Stimulated activated memory B cell treated with anti-CD40 and anti-IgM and Interleukin-4, amounts not matched to agents 10 μg/mL and 1 μg/mL and 100 μg/mL, for 72 hours (primary cell): ENCODE results near the gene CHD3.
A peak's percentile ranks its signal among the peaks of the same experiment; 100 is the strongest.

ENCODE experiments used
- ATAC-seq: fragments of 150-1000 bp; cut with Tn5 transposase; 2 replicates; pipeline ENCODE4 v1.10.0; 2021
- H3K27ac Mint-ChIP-seq: one replicate; pipeline ENCODE4 v1.8.0; 2022; ENCODE audit warnings: mild to moderate bottlenecking, mixed read lengths
- H3K27me3 Mint-ChIP-seq: one replicate; pipeline ENCODE4 v1.8.0; 2022; ENCODE audit warnings: mixed read lengths
- H3K36me3 Mint-ChIP-seq: one replicate; pipeline ENCODE4 v1.8.0; 2022; ENCODE audit warnings: mixed read lengths
- H3K4me1 Mint-ChIP-seq: one replicate; pipeline ENCODE4 v1.8.0; 2022; ENCODE audit warnings: mixed read lengths
- H3K4me3 Mint-ChIP-seq: one replicate; pipeline ENCODE4 v1.8.0; 2022; ENCODE audit warnings: mild to moderate bottlenecking, moderate library complexity, mixed read lengths
- H3K9me3 Mint-ChIP-seq: one replicate; pipeline ENCODE4 v1.8.0; 2022; ENCODE audit warnings: mixed read lengths

Gene CHD3

DNA sequence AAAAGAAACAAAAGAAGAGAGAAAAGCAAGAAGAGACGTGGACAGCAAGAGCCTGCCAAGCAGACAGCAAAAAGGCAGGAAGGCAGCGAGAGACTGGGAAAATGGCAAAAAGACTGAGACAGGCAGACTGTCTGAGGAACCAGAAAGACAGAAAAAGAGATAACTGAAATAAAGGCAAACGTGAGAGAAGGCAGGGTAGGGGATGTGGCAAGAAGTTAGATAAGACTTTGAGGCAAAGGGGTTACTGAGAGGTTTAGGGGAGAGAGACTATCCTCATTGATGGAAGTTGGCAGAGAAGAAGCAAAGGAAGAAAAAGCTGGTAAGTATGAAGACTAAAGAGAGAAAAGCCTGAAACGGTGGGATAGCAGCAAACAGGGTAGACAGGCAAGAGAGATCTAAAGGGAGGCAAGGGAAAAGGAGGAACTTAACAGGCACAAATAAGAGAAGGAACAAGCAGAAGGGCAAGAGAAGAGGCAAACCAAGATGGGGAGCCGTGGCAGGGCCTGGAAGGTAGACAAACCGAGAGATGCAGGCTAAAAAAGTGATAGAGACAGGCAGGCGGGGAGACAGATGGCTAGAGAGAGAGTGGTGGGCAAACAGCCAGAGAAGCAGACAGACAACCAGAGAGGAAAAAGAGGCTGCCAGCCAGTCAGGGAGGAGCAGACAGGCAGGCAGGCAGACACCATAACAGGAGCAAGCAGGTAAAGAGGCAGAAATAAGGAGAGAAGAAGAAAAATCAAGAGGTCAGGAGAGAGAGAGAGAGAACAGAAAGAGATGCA lies 7.1 kb upstream of the CHD3 start:
- Mint-ChIP-seq H3K27ac (no peak overlapping the region), H3K4me3 (no peak overlapping the region), H3K36me3 (no peaks in the 10 kb centered on the region), H3K4me1 (peaks cover 2% of the 10 kb centered on the region), H3K9me3 (no peaks in the 10 kb centered on the region), H3K27me3 (peaks cover 5% of the 10 kb centered on the region)
- ATAC-seq = no peak

DNA sequence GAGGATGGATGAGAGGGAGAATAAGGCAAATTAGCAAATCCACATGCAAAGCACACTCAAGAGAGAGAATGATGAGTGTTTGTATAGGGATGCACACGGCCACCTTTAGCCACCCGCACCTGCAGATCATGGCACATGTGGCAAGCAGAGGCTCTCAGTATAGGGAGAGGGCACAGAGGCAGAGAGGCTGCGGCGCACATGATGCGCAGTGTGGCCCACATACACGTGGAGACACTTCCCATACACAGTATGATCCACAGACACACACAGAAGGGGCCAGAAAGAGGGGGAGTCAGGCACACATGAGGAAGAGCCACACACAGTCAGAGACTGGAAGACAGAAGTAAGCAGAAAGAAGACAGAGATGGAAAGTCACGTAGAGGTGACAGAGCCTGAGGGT lies 6.5 kb upstream of the CHD3 start:
- Mint-ChIP-seq H3K36me3 (no peaks in the 10 kb centered on the region), H3K9me3 (no peaks in the 10 kb centered on the region), H3K27me3 (peaks cover 5% of the 10 kb centered on the region), H3K27ac (no peak overlapping the region), H3K4me1 (no peaks in the 10 kb centered on the region), H3K4me3 (no peak overlapping the region)
- no peak for ATAC-seq

DNA sequence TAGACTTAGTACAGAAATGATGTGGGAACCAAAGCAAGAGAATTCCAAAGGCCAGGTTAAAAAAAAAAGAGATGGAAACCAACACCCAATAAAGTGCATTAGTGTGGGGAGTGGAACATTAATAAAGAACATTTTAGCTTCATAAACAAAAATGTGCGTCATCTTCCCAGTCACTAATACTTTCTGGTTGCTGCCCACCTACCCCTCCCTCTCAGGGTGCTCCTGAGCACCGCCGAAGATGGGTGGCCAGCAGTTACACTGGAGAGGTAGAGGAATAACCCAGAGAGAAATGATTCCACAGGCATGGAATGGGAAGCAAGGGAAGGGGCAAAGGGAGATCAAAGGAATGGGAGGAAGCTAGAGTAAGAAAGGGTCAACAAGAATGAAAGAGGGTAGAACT lies 6.0 kb upstream of the CHD3 start:
- H3K4me1 Mint-ChIP-seq = no peaks in the 10 kb centered on the region
- no peak for ATAC-seq
- no peak overlapping the region for H3K27ac Mint-ChIP-seq
- no peaks in the 10 kb centered on the region for H3K9me3 Mint-ChIP-seq
- peaks cover 5% of the 10 kb centered on the region for H3K27me3 Mint-ChIP-seq
- H3K36me3 Mint-ChIP-seq = no peaks in the 10 kb centered on the region
- no peak overlapping the region for H3K4me3 Mint-ChIP-seq

DNA sequence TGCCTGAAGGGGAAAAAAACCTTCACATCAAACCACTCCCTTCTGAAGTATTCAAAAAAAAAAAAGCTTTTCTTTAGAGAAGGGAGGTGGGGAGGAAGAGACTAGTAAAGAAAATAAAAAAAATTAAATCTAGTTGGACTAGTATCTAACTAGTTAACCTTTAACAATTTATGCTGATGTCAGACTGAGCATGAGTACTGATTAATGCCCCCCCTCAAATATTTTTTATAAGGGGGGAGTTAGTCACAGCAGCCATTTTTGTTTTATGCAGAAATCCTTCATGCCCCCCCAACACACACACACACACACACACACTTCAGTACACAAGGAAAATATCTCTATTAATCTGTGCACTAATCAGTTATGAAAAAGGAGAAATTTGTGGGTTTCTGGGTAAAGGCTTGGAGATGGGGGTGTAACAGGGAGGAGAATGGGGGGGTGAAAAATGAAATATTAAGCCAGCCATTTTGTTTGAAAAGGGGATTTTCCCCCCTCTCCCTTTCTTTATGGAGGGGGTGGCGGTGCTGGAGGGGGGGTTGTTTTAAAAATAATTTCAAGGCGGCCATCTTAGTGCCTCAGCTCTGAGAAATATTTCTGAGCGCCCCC lies 4.7 kb upstream of the CHD3 start:
- H3K4me1 Mint-ChIP-seq = no peaks in the 10 kb centered on the region
- ATAC-seq = no peak
- H3K4me3 Mint-ChIP-seq = peak overlapping the region; percentile 44
- no peaks in the 10 kb centered on the region for H3K9me3 Mint-ChIP-seq
- peaks cover 5% of the 10 kb centered on the region for H3K27me3 Mint-ChIP-seq
- peak overlapping the region; percentile 44 for H3K27ac Mint-ChIP-seq
- no peaks in the 10 kb centered on the region for H3K36me3 Mint-ChIP-seq

GRCh38 chr17:7884581-7885366 lies 3.8 kb upstream of the CHD3 start:
- Mint-ChIP-seq H3K4me1 (no peaks in the 10 kb centered on the region), H3K36me3 (no peaks in the 10 kb centered on the region), H3K4me3 (peak overlapping the region; percentile 71), H3K9me3 (no peaks in the 10 kb centered on the region), H3K27me3 (peaks cover 5% of the 10 kb centered on the region), H3K27ac (peak overlapping the region; percentile 44)
- no peak for ATAC-seq

DNA sequence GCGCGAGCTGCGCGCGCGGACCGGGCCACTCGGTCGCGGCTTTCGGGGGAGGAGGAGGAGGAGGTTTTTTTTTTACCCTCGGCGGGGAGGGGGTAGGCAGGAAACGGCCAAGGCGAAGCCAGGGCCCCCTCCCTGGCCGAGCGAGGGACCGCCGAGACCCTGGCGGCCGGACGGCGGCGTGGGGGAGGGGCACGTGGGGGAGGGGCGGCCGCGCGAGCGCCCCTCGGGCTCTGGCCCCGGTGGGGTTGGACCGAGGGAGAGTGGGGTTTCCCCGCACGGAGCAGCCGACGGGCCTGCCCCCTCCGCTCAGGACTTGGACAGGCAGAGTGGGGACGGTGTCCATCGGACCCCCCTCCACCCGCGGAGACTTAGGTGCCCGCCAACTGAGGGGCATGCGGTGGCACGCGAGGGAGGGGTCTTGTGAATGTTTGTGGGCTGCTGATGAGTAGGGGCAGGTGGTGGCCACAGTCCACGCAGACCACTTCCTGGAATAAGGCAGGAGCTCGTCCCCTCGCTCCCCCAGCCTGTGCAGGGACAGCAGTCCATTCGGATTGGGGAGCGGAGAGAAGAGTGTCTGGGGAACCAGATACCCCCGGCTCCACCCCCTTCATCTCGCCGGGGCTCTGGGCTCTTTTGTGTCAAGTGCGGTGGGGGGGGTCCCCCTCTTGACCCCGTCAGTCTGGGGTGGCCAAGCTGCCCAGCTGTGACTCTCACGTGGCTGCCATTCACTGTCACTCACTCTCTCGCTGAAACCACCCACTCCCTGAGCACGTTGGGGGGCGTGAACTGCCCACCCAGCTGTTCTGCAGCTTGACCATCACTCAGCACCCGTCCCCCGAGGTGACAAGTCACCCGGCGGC lies 3.0 kb upstream of the CHD3 start:
- peak; percentile 48 for ATAC-seq
- no peaks in the 10 kb centered on the region for H3K4me1 Mint-ChIP-seq
- H3K27me3 Mint-ChIP-seq = peaks cover 5% of the 10 kb centered on the region
- H3K36me3 Mint-ChIP-seq = peaks cover 5% of the 10 kb centered on the region
- H3K27ac Mint-ChIP-seq = no peak overlapping the region
- H3K4me3 Mint-ChIP-seq = peak overlapping the region; percentile 30
- H3K9me3 Mint-ChIP-seq = no peaks in the 10 kb centered on the region

GRCh38 chr17:7886227-7887037 lies 2.2 kb upstream of the CHD3 start:
- Mint-ChIP-seq H3K27ac (no peak overlapping the region), H3K9me3 (no peaks in the 10 kb centered on the region), H3K36me3 (peaks cover 6% of the 10 kb centered on the region), H3K4me1 (no peaks in the 10 kb centered on the region), H3K4me3 (no peak overlapping the region), H3K27me3 (peaks cover 5% of the 10 kb centered on the region)
- peak; percentile 21 for ATAC-seq

DNA sequence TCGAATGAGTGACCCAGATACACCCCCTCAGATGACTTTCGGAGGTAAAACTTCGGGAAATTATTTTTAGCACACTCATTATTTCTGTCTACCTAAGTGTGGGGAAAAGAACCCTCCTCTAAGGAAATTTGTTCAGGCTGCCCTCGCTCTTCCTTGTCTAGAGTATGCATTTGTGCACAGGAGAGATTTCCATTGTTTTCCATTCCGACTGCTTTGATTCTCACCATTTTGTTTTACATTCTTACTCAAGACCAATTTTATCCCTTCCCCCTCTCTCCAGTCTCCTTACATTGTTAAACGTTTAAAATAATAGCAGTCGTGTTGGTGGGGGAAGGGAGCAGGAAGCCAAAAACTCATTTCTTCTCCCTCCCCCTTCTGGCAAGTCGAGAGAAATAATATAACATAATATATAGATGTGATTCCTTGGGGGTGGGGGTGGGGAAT lies 1.5 kb upstream of the CHD3 start:
- no peak overlapping the region for H3K4me3 Mint-ChIP-seq
- no peaks in the 10 kb centered on the region for H3K4me1 Mint-ChIP-seq
- H3K27me3 Mint-ChIP-seq = peaks cover 5% of the 10 kb centered on the region
- ATAC-seq = no peak
- peaks cover 6% of the 10 kb centered on the region for H3K36me3 Mint-ChIP-seq
- no peak overlapping the region for H3K27ac Mint-ChIP-seq
- H3K9me3 Mint-ChIP-seq = no peaks in the 10 kb centered on the region

DNA sequence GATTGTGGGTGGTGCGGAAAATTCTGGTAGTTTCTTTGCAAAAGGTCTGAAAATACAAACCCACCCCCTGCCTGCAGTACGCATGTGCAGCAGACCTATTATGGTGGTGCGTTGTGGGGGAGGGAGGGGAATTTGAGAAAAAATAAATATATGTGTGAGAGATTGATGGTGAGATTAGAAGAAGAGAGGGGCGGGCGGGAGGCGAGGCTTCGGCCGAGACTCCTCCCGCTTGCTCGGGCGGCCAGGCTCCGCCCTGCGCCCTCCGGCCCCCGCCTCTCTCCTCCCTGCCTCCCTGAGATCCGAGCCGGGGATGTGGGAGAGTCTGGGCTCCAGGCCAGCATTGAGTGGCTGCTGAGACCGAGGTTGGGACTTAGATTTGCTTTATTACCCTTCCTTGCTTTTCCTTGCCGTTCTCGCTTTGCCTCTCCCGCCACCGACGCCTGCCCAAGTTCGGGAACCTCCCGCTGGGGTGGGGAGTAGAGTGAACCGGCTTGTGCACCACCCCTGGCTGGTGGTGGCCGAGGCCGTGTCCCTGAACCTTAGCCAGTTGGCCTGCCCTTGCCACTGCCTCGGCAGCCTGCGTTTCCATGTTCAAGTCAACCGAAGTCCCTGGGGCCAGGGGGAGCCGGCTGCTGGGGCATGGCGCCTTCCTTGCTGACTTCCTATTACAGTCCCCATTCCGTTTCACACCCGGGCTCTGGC lies 956 bp upstream of the CHD3 start:
- no peak overlapping the region for H3K27ac Mint-ChIP-seq
- ATAC-seq = peak; percentile 84
- H3K4me1 Mint-ChIP-seq = no peaks in the 10 kb centered on the region
- no peaks in the 10 kb centered on the region for H3K9me3 Mint-ChIP-seq
- H3K27me3 Mint-ChIP-seq = peaks cover 5% of the 10 kb centered on the region
- no peak overlapping the region for H3K4me3 Mint-ChIP-seq
- peaks cover 6% of the 10 kb centered on the region for H3K36me3 Mint-ChIP-seq

GRCh38 chr17:7889166-7889955 lies 772 bp downstream of the CHD3 start:
- no peak overlapping the region for H3K27ac Mint-ChIP-seq
- H3K4me3 Mint-ChIP-seq = no peak overlapping the region

GRCh38 chr17:7893187-7893880 lies 4.7 kb downstream of the CHD3 start:
- Mint-ChIP-seq H3K4me3 (no peak overlapping the region), H3K36me3 (peaks cover 46% of the 10 kb centered on the region), H3K27ac (no peak overlapping the region)

More at GRCh38 chr17:7889166-7889955, 772 bp downstream of the CHD3 start:
- no peak for ATAC-seq
- H3K4me1 Mint-ChIP-seq = no peaks in the 10 kb centered on the region
- peaks cover 5% of the 10 kb centered on the region for H3K27me3 Mint-ChIP-seq
- peaks cover 16% of the 10 kb centered on the region for H3K36me3 Mint-ChIP-seq
- H3K9me3 Mint-ChIP-seq = no peaks in the 10 kb centered on the region

DNA sequence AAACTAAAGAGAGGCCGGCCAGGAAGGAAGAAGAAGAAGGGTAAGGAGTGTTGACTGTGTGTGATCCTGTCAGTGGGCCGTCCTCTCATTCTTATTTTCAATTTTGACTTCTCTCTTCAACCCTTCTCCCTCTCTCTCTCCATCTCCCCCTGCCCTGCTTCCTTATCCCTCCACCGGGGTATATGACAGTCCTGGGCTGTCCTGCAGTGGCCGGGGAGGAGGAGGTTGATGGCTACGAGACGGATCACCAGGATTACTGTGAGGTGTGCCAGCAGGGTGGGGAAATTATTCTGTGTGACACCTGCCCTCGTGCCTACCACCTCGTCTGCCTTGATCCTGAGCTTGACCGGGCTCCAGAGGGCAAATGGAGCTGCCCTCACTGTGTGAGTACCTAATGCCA lies 5.6 kb downstream of the CHD3 start:
- Mint-ChIP-seq H3K27ac (no peak overlapping the region), H3K27me3 (no peaks in the 10 kb centered on the region), H3K9me3 (no peaks in the 10 kb centered on the region), H3K4me1 (peaks cover 5% of the 10 kb centered on the region), H3K36me3 (peaks cover 53% of the 10 kb centered on the region), H3K4me3 (no peak overlapping the region)
- no peak for ATAC-seq

More at GRCh38 chr17:7893187-7893880, 4.7 kb downstream of the CHD3 start:
- peaks cover 5% of the 10 kb centered on the region for H3K4me1 Mint-ChIP-seq
- no peak for ATAC-seq
- H3K9me3 Mint-ChIP-seq = no peaks in the 10 kb centered on the region
- H3K27me3 Mint-ChIP-seq = no peaks in the 10 kb centered on the region

DNA sequence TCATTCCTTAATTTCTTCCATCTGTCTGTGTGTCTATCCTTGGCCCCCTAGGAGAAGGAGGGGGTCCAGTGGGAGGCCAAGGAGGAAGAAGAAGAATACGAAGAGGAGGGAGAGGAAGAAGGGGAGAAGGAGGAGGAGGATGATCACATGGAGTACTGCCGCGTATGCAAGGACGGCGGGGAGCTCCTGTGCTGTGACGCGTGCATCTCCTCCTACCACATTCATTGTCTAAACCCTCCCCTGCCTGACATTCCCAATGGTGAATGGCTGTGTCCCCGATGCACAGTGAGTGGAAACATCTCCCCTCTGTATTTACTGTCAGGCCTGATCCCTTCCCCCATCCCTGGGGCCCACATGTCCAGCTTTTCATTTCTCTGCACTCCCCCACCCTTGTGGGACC lies 6.3 kb downstream of the CHD3 start:
- Mint-ChIP-seq H3K4me3 (no peak overlapping the region), H3K9me3 (no peaks in the 10 kb centered on the region), H3K27ac (no peak overlapping the region), H3K36me3 (peaks cover 59% of the 10 kb centered on the region), H3K4me1 (peaks cover 5% of the 10 kb centered on the region), H3K27me3 (no peaks in the 10 kb centered on the region)
- no peak for ATAC-seq
